Stomach smooth muscle (tissue), 2 donors: ENCODE measurements around the gene PI4KB.
"Not testable (repeated sequence)": the region's sequence is repeated elsewhere in the genome, so short reads cannot be mapped to it uniquely, and the experiment has no call there.

Experiments used
- H3K27ac ChIP-seq: one replicate; pipeline ENCODE4 v1.7.0; 2013; ENCODE audit warnings: mild to moderate bottlenecking, low read length, inconsistent platforms
- H3K27me3 ChIP-seq, 2 donors: one replicate each; pipeline ENCODE4 v1.7.0; 2013; ENCODE audit warnings: low read length in 2 of 2; ENCODE audit not compliant: insufficient read depth in 2 of 2, control insufficient read depth in 1 of 2
- H3K36me3 ChIP-seq, 2 donors: one replicate each; pipeline ENCODE4 v1.7.0; 2013; ENCODE audit warnings: low read length in 2 of 2; ENCODE audit not compliant: control insufficient read depth in 2 of 2, insufficient read depth in 2 of 2
- H3K4me1 ChIP-seq: one replicate; pipeline ENCODE4 v1.7.0; 2013; ENCODE audit warnings: low read length; ENCODE audit not compliant: control insufficient read depth, insufficient read depth
- H3K4me3 ChIP-seq, 2 donors: one replicate each; pipeline ENCODE4 v1.7.0; 2013; ENCODE audit warnings: low read length in 2 of 2
- H3K9ac ChIP-seq, 2 donors: one replicate each; pipeline ENCODE4 v1.7.0; 2013; ENCODE audit warnings: low read length in 2 of 2, mild to moderate bottlenecking in 1 of 2
- H3K9me3 ChIP-seq, 2 donors: one replicate each; pipeline ENCODE4 v1.7.0; 2013; ENCODE audit warnings: low read length in 2 of 2; ENCODE audit not compliant: control insufficient read depth in 2 of 2
- donor health status: healthy.
- donor health status: Pancreatic carcinoma.

PI4KB gene

DNA sequence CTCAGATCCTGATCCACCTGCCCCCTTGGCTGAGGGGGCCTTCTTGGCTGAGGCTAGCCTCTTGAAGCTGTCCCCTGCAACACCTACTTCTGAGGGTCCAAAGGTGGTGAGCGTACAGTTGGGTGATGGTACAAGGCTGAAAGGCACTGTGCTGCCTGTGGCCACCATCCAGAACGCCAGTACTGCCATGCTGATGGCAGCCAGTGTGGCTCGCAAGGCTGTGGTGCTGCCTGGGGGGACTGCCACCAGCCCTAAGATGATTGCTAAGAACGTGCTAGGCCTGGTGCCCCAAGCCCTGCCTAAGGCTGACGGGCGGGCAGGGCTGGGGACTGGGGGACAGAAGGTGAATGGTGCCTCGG is 39.9 kb downstream of the PI4KB start:
- Histone ChIP-seq H3K9ac (no peak overlapping the region), H3K27me3 (no peaks in the 10 kb centered on the region), H3K4me3 (no peak overlapping the region), H3K4me1 (peaks cover 24% of the 10 kb centered on the region), H3K27ac (no peak overlapping the region), H3K36me3 (peaks cover 42 to 48% of the 10 kb centered on the region in 2 donors), H3K9me3 (no peaks in the 10 kb centered on the region)

DNA sequence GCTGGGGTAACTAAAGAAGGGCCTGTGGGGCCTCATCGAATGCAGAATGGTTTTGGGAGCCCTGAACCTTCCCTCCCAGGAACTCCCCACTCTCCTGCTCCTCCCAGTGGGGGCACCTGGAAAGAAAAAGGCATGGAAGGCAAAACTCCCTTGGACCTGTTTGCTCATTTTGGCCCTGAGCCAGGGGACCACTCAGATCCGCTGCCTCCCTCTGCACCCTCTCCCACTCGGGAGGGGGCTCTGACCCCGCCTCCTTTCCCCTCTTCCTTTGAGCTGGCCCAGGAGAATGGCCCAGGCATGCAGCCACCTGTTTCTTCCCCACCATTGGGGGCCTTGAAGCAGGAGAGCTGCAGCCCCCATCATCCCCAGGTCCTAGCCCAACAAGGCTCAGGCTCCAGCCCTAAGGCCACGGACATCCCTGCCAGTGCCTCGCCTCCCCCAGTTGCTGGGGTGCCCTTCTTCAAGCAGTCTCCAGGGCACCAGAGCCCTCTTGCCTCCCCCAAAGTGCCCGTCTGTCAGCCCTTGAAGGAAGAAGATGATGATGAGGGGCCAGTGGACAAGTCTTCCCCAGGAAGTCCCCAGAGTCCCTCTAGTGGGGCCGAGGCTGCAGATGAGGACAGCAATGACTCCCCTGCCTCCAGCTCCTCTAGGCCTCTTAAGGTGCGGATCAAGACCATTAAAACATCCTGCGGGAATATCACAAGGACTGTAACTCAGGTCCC is 40.4 kb downstream of the PI4KB start:
- no peaks in the 10 kb centered on the region for H3K27me3 ChIP-seq
- H3K27ac ChIP-seq, result no peak overlapping the region
- H3K9ac ChIP-seq, result no peak overlapping the region
- no peak overlapping the region for H3K4me3 ChIP-seq
- H3K36me3 ChIP-seq, result peaks cover 40 to 45% of the 10 kb centered on the region in 2 donors
- H3K9me3 ChIP-seq, result no peaks in the 10 kb centered on the region
- H3K4me1 ChIP-seq, result peaks cover 24% of the 10 kb centered on the region

DNA sequence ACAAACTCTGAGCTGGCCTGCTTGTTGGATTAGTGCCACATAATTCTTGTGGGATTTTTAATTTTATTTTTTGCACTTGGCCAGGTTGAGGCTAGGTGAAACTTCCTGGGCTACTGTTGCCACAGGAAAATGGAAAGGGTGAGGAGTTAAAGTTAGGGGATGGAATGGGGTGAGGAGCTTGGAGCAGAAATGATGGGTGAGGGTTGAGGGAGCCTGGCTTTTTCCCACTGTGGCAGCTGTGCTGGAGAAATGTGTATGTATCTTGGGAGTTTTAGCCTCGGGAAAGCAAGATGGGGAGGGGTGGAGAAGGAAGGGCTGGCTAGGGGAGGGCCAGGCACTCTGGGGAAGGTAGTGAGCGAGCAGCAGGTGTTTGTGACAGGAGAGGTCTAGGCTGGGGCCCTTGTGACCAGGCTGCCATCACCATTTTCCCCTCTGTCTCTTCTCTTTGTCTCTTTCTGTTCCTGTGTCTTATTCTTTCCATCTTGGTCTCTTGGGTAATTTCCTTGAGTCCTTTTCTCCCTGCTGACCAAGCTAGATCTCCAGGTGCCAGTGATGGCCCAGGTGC is 43.1 kb downstream of the PI4KB start:
- H3K4me1 ChIP-seq, result peaks cover 26% of the 10 kb centered on the region
- H3K4me3 ChIP-seq, result peak overlapping the region; percentile 87 to 99
- H3K9ac ChIP-seq, result peak overlapping the region; percentile 5 to 94
- no peaks in the 10 kb centered on the region for H3K27me3 ChIP-seq
- peak overlapping the region; percentile 100 for H3K27ac ChIP-seq
- no peaks in the 10 kb centered on the region for H3K9me3 ChIP-seq
- H3K36me3 ChIP-seq, result peaks cover 29 to 33% of the 10 kb centered on the region in 2 donors

DNA sequence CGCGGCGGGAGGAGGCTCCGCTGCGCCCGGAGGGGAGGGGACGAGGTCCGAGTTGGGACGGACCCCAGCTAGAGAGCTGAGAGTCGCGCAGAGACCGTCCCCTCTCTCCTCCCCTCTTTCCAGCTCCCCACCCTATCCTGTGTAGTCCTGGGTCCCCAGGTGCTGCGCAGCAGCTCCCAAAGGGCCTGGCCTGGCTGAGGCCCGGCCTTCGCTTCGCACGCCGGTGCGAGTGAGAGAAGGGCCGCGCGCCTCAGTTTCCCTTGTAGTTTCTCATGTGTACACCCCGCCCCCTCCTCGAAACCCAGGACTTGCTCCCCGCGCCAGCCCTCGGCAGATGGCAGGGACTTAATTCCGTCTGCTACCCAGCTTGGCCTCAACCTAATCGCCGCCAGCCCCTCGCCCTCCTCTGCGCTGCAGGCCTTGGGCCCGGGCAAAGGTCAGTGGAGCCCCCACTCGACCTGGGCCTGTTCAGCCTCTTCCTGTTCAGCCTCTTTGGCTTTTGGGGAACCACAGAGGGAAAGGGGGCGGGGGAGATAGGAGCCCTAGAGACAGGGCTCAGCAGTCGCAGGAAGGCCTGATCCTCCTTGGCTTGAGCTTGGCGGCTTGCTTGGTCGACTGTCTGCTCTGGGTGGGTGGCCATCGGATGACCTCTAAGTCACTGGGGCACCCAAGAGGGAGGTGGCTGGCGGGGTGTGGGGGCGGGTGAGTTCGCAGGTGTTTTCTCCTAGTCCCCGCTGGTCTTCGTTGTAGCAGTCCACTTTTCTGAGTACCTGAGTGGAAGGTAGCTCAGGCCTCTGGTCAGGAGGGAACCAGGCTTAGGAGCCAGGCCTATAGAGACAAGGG is 44.1 kb downstream of the PI4KB start:
- Histone ChIP-seq H3K4me1 (peaks cover 25% of the 10 kb centered on the region), H3K27ac (peak overlapping the region; percentile 100)

DNA sequence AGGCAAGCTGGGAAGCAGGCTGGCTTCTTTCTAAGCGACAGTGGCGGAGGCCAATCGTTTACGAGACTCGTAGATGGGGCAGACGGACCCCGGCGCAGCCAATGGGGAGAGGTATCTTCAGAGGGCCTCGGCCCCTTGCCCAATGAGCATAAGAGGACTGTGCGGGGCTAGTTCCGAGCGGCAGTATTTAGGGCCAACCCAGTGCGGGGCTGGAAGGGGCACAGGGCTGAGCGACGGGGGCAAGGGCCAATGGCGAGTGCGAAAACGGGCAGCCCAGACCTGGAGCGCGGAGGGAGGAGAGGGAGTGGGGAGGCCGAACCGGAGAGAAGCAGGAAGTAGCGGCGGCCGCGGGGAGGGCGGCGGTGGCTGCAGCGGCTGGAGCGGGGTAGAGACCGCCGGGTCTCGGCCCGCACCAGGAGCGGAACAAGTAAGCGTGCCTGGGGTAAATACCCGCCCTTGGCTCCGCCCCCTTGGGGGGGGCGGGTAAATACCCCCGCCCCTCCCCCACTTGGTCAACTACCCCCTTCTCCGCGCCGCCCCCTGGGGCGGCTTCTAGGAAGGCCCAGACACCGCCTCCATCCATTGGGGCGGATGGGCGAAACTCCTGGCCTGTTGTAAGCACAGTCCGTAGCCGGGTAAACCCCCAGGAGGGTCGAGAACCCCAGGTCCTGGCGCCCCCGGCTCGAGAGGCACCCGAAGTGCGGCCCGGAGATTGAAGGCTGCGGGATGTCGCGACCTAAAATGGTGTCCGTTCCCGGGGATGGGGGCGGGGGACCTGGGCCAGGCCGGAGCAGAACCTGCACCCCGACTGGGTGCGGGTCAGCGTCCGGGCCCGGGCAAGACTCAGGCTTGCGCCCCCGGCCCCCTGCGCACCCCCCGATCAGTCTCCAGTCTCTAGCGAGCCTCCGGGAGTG is 45.0 kb downstream of the PI4KB start, which contains the start of gene ZNF687:
Gene ZNF687 (plus strand): TSS at position 331 of the 914 bp plus-strand sequence. CDS start 3,993 bp downstream, outside the sequence.
- Histone ChIP-seq H3K27ac (peak within 1 kb of the TSS; percentile 100), H3K27me3 (no peaks in the 10 kb centered on the region), H3K4me3 (peak within 1 kb of the TSS; percentile 98 to 99), H3K4me1 (peaks cover 25% of the 10 kb centered on the region), H3K9ac (peak within 1 kb of the TSS; percentile 97 to 100), H3K9me3 (no peaks in the 10 kb centered on the region), H3K36me3 (peaks cover 13 to 16% of the 10 kb centered on the region in 2 donors)

More for the DNA sequence above, 44.1 kb downstream of the PI4KB start:
- H3K27me3 ChIP-seq, result no peaks in the 10 kb centered on the region
- H3K9ac ChIP-seq, result peak overlapping the region; percentile 79 to 94
- peak overlapping the region; percentile 87 to 99 for H3K4me3 ChIP-seq
- H3K36me3 ChIP-seq, result peaks cover 22 to 24% of the 10 kb centered on the region in 2 donors
- H3K9me3 ChIP-seq, result no peaks in the 10 kb centered on the region

DNA sequence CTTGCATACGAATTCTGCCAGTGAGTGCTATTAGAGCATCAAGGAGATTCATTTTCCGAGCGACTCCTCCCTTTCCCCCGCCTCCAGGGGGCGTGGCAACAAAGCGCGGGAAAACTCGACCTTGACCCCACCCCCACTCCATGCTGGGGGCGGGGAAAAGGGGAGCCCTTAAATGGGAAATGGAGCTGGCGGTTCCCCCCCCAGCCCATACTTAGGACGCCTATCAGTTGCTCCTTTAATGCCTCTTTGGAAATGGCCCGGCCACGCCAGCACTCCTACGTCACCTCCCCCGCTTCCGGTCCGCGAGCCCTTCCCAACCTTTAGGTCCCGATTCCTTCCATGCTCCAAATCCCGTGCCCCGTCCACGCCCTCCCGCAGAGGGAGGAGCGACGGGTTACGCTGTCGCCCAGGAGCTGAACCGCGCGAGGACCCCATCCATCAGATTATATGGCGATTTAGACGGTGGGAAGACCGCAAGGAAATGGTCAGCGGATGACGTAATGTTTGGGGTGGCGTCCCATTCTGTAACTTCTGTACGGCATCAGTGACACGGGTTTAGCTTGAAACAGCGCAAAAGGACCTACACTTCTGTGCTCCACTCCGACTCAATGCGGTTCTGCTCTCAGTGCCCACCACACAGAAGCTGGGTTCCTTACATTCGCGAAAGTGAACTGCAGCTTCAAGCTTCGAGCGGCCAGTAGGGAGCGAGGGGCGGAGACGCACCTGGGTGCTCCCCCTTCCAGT is 45.8 kb downstream of the PI4KB start:
- Histone ChIP-seq H3K27ac (peak overlapping the region; percentile 100), H3K9ac (peak overlapping the region; percentile 97 to 100), H3K4me1 (peaks cover 25% of the 10 kb centered on the region), H3K9me3 (no peaks in the 10 kb centered on the region), H3K27me3 (no peaks in the 10 kb centered on the region), H3K4me3 (peak overlapping the region; percentile 98 to 99), H3K36me3 (peaks cover 6 to 8% of the 10 kb centered on the region in 2 donors)

DNA sequence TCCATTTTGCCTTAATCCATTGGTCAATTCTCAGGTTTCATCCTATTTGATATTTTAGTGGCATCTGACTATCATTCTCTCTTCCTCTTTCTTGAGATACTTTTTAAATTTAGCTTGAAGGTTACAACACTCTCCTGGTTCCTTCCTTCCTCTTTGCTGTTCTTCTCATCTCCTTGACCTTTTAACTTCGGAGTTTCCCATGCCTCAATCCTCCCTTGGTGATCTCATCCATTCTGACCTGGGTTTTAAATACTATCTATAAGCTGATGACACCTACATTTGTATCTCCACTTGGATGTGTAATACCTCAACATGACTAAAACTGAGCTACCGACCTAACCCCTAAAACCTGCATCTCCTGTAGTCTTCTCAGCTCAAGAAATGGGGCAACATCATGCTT is 50.0 kb downstream of the PI4KB start:
- Histone ChIP-seq H3K36me3 (no peaks in the 10 kb centered on the region), H3K9ac (no peak overlapping the region), H3K27ac (no peak overlapping the region), H3K27me3 (no peaks in the 10 kb centered on the region), H3K9me3 (no peaks in the 10 kb centered on the region), H3K4me3 (no peak overlapping the region), H3K4me1 (peaks cover 5% of the 10 kb centered on the region)

DNA sequence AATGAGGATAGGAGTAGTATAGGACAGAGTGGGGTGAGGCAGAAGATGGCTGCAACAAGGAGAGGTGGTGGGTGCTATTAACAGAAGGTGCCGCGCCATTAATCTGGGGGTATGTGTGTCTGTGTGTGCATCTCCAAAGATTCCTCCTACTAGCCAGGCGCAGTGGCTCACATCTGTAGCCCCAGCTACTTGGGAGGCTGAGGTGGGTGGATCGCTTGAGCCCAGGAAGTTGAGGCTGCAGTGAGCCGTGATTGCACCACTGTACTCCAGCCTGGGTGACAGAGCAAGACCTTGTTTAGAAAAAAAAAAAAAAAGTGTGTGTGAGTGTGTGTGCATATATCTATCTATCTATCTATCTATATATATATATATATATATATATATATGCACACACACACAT is 51.9 kb downstream of the PI4KB start:
- not testable (repeated sequence) for H3K9me3 ChIP-seq, H3K4me1 ChIP-seq, H3K36me3 ChIP-seq, H3K9ac ChIP-seq, H3K4me3 ChIP-seq, H3K27ac ChIP-seq, H3K27me3 ChIP-seq

DNA sequence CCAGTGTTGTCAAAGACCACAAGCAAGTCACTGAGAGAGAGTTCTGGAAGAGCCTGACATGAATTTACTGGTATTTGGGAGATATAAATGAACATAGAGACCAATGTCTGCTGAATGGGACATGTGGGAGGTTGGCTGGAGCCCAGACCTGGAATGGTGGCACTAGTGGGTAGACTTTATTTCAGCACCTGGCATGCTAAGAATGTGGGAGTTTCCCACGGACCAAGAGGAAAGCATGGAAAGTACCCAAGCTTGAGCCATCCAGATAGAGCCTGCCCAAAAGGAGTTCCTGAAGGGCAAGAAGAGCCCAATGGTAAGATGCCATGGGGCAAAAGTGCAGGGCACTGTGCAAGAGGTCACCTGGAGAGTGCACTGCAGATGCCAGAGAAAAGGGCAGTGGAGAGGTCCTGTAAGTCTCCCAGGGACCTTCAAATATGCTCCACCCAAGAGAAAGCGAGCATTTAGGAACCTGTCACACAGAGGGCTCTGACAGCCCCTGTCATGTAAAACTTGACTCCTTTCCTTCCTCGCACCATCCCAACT is 53.2 kb downstream of the PI4KB start:
- H3K36me3 ChIP-seq, result peaks cover 0 to 3% of the 10 kb centered on the region in 2 donors
- no peak overlapping the region for H3K4me3 ChIP-seq
- H3K9ac ChIP-seq, result peak overlapping the region in 1 of 2 donors; percentile 13
- H3K4me1 ChIP-seq, result no peaks in the 10 kb centered on the region
- no peaks in the 10 kb centered on the region for H3K27me3 ChIP-seq
- no peak overlapping the region for H3K27ac ChIP-seq
- no peaks in the 10 kb centered on the region for H3K9me3 ChIP-seq
